Stomach (tissue), 4 donors: ENCODE data around the gene TBL1XR1.

ENCODE experiments used
- POLR2A ChIP-seq, 4 donors: fragments of 450-650 bp; IDR thresholded peaks; one replicate each; pipeline ENCODE4 v1.6.1; 2016; ENCODE audit warnings: antibody characterized with exemption in 4 of 4, control low read depth in 2 of 4, mild to moderate bottlenecking in 1 of 4, moderate library complexity in 1 of 4
- TF ChIP-seq, protein P1 (sequence below), 7 experiments: fragments of 450-650 bp in 4 of 7; fragments of 200-600 bp in 3 of 7; sonication (generic) in 3 of 7; IDR thresholded peaks; one replicate each; pipeline ENCODE4 v1.5.1; 2016 to 2019; ENCODE audit warnings: antibody characterized with exemption in 7 of 7, control low read depth in 2 of 7, mild to moderate bottlenecking in 1 of 7

DNA sequence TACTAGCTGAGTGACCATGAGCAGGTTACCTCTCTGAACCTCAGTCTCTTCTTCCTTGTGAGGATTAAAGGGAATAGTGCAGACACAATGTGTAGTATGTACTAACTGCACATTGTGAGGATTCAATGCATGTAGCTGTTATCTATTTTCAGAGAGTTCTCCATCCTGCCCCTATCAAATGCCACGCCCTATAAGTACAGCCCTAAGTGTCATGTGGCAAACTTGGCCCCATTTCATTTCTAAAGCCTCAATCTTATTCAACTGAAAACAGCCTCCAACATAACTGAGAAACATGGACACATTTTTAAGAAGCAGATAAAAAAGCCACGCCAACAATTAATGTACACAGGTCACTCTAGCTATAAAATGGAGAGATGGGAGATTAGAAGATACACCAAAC lies 220.0 kb downstream of the TBL1XR1 start:
- no peak for TF ChIP-seq POLR2A (IDR thresholded peaks at IDR 0.05)
- TF ChIP-seq, protein P1, sequence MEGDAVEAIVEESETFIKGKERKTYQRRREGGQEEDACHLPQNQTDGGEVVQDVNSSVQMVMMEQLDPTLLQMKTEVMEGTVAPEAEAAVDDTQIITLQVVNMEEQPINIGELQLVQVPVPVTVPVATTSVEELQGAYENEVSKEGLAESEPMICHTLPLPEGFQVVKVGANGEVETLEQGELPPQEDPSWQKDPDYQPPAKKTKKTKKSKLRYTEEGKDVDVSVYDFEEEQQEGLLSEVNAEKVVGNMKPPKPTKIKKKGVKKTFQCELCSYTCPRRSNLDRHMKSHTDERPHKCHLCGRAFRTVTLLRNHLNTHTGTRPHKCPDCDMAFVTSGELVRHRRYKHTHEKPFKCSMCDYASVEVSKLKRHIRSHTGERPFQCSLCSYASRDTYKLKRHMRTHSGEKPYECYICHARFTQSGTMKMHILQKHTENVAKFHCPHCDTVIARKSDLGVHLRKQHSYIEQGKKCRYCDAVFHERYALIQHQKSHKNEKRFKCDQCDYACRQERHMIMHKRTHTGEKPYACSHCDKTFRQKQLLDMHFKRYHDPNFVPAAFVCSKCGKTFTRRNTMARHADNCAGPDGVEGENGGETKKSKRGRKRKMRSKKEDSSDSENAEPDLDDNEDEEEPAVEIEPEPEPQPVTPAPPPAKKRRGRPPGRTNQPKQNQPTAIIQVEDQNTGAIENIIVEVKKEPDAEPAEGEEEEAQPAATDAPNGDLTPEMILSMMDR (IDR thresholded peaks at IDR 0.05): no peak
